ENCODE results near the gene THADA.
A peak's percentile ranks its signal among the peaks of the same experiment; 100 is the strongest.

Gene THADA

DNA sequence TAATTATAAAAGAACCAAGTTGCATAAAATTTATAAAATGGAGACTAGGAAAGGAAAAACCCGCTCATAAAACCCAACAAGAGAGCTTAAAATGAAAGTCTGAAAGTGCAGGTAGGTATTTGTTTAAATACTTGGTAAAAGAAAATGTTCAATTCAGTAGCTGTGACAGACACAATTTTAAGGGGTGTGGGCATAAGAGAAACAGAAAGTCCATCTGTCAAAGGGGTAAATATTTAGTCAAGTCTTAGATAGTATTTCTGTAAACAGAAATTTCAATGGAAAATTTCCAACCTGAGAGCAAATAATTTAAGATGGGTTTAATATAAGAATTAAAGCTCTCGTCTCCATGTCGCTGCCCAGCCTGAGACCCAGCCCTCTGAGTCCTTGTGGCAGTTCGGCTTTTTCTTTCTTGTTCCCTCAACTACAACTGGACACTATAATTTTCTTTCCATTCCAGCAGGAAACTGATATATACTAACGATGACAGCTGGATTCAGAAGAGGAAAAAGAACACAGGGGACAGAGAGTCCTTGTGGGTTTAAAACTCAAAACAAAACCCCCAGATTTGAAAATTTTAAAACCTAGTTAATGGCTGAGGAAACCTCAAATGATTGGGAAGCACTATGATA, 281.4 kb downstream of the THADA start:
- no peak for DNase-seq (ENCODE audit: low read depth)
- TF ChIP-seq, protein P1, sequence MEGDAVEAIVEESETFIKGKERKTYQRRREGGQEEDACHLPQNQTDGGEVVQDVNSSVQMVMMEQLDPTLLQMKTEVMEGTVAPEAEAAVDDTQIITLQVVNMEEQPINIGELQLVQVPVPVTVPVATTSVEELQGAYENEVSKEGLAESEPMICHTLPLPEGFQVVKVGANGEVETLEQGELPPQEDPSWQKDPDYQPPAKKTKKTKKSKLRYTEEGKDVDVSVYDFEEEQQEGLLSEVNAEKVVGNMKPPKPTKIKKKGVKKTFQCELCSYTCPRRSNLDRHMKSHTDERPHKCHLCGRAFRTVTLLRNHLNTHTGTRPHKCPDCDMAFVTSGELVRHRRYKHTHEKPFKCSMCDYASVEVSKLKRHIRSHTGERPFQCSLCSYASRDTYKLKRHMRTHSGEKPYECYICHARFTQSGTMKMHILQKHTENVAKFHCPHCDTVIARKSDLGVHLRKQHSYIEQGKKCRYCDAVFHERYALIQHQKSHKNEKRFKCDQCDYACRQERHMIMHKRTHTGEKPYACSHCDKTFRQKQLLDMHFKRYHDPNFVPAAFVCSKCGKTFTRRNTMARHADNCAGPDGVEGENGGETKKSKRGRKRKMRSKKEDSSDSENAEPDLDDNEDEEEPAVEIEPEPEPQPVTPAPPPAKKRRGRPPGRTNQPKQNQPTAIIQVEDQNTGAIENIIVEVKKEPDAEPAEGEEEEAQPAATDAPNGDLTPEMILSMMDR (conservative IDR thresholded peaks at IDR 0.05; ENCODE audit: low read depth, low read length), result no peak
- no peak overlapping the region for H3K4me3 ChIP-seq (ENCODE audit: low read length)

DNA sequence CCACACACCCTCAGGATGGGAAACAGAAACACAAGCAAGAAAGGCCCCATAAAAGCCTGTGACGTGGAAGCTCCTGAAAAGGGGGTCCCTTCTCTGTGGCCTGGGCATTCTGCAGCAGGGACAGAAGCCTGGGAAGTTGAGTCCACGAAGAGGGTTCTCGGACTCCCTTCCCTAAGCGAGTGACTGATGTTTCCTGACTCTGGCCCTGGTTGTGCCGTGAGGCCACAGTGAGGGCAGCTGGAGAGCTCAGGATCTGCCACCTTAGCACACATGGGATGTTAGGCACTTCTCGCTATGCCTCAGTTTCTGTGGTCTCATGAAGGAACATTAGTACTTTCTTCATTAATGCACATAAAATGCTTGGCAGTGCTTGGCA, 282.2 kb downstream of the THADA start:
- no peak overlapping the region for H3K4me3 ChIP-seq (ENCODE audit: low read length)
- DNase-seq (ENCODE audit: low read depth), result no peak
- TF ChIP-seq, protein P1 (conservative IDR thresholded peaks at IDR 0.05; ENCODE audit: low read depth, low read length), result no peak

DNA sequence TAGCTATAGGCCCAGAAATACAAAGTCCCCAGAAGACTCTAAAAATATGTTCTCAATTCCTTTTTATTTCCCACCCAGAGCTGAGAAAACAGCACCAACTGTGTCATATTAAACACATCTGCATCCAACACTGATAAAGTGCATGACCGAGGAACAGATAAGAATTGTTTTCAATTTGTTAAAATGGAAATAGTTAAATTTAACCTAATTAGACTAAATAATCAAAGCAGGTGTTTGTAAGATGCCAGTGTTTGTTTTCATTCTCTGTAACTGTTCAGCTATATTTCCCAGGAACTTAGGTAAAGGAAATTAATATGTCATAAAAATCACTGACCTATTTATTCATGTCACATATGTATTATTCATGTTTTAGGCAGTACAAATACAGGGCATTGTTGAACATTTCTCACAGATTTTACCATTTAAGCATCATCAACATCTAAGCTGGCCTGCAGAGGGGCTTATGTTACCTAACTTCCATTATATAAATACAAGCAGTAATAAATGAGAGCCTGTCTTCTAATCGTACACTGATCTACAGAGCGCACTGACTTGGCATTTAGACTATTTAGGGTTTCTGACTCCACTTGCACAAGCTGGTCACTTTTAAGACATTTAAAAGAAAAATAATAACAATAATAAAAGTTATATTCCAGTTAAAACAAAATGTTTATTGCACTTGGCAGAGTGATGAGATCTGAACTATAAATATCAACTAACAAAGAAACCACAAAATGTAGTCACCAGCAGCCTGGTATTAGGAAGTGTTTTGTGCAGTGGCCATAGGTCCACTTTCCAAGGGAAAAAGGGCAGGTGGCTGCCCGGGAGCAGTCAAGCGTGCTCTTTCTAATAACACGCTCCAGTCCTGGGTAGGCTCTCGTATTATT, 282.8 kb downstream of the THADA start:
- no peak overlapping the region for H3K4me3 ChIP-seq (ENCODE audit: low read length)
- no peak for DNase-seq (ENCODE audit: low read depth)
- TF ChIP-seq, protein P1 (conservative IDR thresholded peaks at IDR 0.05; ENCODE audit: low read depth, low read length), result no peak

DNA sequence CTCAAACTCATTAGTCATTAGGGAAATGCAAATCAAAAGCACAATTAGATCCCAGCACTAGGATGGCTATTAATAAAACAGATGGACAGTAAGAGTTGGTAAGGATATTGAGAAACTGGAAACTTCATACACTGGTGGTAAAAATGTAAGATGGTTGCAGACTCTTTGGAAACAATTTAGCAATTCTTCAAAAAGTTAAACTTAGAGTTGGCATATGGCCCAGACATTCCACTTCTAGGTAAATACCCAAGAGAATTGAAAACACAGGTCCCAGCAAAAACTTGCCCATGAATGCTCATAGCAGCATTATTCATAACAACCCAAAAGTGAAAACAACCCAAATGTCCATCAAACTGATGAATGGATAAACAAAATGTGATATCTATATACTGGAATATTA, 284.6 kb downstream of the THADA start:
- DNase-seq (ENCODE audit: low read depth), result peak; percentile 88

DNA sequence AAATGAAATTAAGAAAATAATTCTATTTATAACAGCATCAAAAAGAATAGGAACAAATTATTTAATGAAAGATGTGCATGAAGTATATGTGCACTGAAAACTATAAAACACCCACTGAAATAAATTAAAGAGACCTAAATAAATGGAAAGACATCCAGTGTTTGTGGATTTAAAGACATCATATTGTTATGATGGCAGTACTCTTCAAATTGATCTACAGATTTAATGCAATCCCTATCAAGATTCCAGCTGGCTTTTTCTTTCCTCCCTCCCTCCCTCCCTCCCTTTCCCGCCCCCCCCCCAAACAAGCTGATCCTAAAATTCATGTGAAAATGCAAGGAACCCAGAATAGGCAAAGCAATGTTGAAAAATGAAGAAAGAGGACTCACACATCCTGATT, 285.9 kb downstream of the THADA start:
- TF ChIP-seq, protein P1 (conservative IDR thresholded peaks at IDR 0.05; ENCODE audit: low read depth, low read length), result no peak
- no peak for DNase-seq (ENCODE audit: low read depth)
- no peak overlapping the region for H3K4me3 ChIP-seq (ENCODE audit: low read length)

More for the DNA sequence above, 284.6 kb downstream of the THADA start:
- TF ChIP-seq, protein P1 (conservative IDR thresholded peaks at IDR 0.05; ENCODE audit: low read depth, low read length), result no peak
- no peak overlapping the region for H3K4me3 ChIP-seq (ENCODE audit: low read length)

DNA sequence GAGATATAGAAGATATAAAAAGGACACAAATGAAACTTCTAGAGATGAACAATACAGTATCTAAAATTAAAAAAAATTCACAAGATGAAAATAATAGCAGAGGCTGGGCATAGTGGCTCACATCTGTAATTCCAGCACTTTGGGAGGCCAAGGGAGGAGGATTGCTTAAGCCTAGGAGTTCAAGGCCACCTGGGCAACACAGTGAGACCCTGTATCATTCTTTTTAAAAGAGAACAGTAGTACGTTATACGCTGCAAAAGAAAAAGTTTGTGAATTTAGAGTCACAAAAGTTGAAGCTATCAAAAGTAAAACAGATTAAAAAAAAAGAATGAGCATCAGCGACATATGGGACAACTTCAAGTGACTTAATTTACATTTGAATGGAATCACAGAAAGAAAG, 287.9 kb downstream of the THADA start:
- no peak for DNase-seq (ENCODE audit: low read depth)
- no peak overlapping the region for H3K4me3 ChIP-seq (ENCODE audit: low read length)
- TF ChIP-seq, protein P1 (conservative IDR thresholded peaks at IDR 0.05; ENCODE audit: low read depth, low read length), result no peak

DNA sequence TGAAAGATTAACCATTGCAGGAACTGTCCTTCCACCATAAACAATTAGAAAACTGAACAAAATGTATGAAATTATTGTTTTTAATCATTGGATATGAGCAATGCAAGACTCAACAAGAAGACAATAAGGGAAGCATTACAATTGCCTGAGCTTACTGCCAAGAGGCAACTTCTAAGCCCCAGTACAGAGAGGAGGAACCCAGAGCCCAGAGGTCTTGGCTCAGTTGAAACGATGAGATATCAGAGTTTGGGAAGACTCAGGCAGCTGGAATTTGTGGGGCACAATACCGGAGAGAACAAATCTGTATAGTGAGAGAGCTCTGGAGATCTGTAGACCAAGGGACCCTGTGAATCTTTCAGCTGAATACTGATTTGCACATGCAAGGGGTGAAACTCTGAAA, 288.8 kb downstream of the THADA start:
- H3K4me3 ChIP-seq (ENCODE audit: low read length), result no peak overlapping the region
- TF ChIP-seq, protein P1 (conservative IDR thresholded peaks at IDR 0.05; ENCODE audit: low read depth, low read length), result no peak
- DNase-seq (ENCODE audit: low read depth), result no peak

Measured in retinal pigment epithelial cell (primary cell).